Measurements from ENCODE around the gene RAD51D.
A peak's percentile ranks its signal among the peaks of the same experiment; 100 is the strongest.
"Not testable (repeated sequence)": the region's sequence is repeated elsewhere in the genome, so short reads cannot be mapped to it uniquely, and the experiment has no call there.

The RAD51D gene

GRCh38 chr17:35090707-35091106 lies 29.0 kb downstream of the RAD51D start:
- not testable (repeated sequence) for DNase-seq (ENCODE audit: low read depth)

GRCh38 chr17:35089586-35090296 lies 29.9 kb downstream of the RAD51D start:
- DNase-seq (ENCODE audit: low read depth): peak; percentile 28

GRCh38 chr17:35088881-35089585 lies 30.6 kb downstream of the RAD51D start:
- DNase-seq (ENCODE audit: low read depth): peak; percentile 89

- no peak for DNase-seq (ENCODE audit: low read depth)
Observed at GRCh38 chr17:35088356-35088880, 31.2 kb downstream of the RAD51D start.

GRCh38 chr17:35087731-35088355 lies 31.8 kb downstream of the RAD51D start:
- no peak for DNase-seq (ENCODE audit: low read depth)

GRCh38 chr17:35086931-35087573 lies 32.6 kb downstream of the RAD51D start:
- no peak for DNase-seq (ENCODE audit: low read depth)

GRCh38 chr17:35086164-35086563 lies 33.5 kb downstream of the RAD51D start:
- no peak for DNase-seq (ENCODE audit: low read depth)

GRCh38 chr17:35084987-35085386 lies 34.7 kb downstream of the RAD51D start:
- DNase-seq (ENCODE audit: low read depth): no peak

GRCh38 chr17:35083071-35083470 lies 36.6 kb downstream of the RAD51D start:
- no peak for DNase-seq (ENCODE audit: low read depth)

GRCh38 chr17:35082073-35082657 lies 37.5 kb downstream of the RAD51D start:
- no peak for DNase-seq (ENCODE audit: low read depth)

- DNase-seq (ENCODE audit: low read depth): no peak
Observed at GRCh38 chr17:35081638-35082037, 38.0 kb downstream of the RAD51D start.

- DNase-seq (ENCODE audit: low read depth): no peak
Observed at GRCh38 chr17:35080536-35080935, 39.1 kb downstream of the RAD51D start.

- no peak for DNase-seq (ENCODE audit: low read depth)
Observed at GRCh38 chr17:35079547-35080423, 39.9 kb downstream of the RAD51D start.

- no peak for DNase-seq (ENCODE audit: low read depth)
Observed at GRCh38 chr17:35076874-35077273, 42.8 kb downstream of the RAD51D start.

- DNase-seq (ENCODE audit: low read depth): no peak
Observed at GRCh38 chr17:35074711-35075707, 44.7 kb downstream of the RAD51D start.

- DNase-seq (ENCODE audit: low read depth): no peak
Observed at GRCh38 chr17:35073991-35074627, 45.6 kb downstream of the RAD51D start.

- DNase-seq (ENCODE audit: low read depth): no peak
Observed at GRCh38 chr17:35073183-35073790, 46.4 kb downstream of the RAD51D start.

- no peak for DNase-seq (ENCODE audit: low read depth)
Observed at GRCh38 chr17:35069311-35069710, 50.3 kb downstream of the RAD51D start.

- no peak for DNase-seq (ENCODE audit: low read depth)
Observed at GRCh38 chr17:35068249-35068648, 51.4 kb downstream of the RAD51D start.
